Measurements from ENCODE around the gene PPT2. TPM values are rescaled to one million over a fixed set of nuclear protein-coding genes. Genes with fewer than 3 reads are reported as not detected.

PPT2 gene
- total and polyA plus RNA-seq, 2 of the 13 experiments (the other 11 are each of a cell fraction or from before 2014, with no cell fraction given) = 39.2 to 61.8 TPM

DNA sequence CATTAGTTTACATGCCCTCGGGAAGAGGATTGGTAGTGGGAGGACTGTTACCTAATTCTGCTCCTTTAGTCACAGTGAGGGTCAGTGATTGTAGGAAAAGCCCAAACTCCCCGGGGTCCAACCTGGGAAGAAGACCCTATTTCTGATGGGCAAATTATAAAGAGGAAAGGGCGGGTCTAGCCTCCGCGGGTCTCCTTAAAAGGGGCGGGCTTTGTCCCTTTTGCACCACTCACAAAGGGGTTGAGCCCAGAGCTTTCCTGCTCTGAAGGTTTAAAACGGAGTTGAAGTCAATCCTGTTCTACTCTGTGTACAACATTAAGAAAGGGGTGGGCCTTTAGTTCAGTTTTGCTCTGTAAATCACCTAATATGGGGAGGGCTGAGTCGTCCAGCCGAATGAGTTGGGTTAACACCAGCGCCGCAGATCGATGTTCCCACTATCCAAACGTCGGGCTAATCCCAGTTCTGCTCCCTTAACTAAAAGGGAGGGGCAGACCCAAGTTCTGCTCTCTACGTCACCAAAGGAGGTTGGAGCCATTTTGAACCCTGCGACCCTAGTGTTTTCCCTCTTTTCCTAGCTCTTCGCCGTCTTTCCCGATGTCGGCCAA is 23.3 kb downstream of the PPT2 start (continued):
- TF ChIP-seq, protein P1, sequence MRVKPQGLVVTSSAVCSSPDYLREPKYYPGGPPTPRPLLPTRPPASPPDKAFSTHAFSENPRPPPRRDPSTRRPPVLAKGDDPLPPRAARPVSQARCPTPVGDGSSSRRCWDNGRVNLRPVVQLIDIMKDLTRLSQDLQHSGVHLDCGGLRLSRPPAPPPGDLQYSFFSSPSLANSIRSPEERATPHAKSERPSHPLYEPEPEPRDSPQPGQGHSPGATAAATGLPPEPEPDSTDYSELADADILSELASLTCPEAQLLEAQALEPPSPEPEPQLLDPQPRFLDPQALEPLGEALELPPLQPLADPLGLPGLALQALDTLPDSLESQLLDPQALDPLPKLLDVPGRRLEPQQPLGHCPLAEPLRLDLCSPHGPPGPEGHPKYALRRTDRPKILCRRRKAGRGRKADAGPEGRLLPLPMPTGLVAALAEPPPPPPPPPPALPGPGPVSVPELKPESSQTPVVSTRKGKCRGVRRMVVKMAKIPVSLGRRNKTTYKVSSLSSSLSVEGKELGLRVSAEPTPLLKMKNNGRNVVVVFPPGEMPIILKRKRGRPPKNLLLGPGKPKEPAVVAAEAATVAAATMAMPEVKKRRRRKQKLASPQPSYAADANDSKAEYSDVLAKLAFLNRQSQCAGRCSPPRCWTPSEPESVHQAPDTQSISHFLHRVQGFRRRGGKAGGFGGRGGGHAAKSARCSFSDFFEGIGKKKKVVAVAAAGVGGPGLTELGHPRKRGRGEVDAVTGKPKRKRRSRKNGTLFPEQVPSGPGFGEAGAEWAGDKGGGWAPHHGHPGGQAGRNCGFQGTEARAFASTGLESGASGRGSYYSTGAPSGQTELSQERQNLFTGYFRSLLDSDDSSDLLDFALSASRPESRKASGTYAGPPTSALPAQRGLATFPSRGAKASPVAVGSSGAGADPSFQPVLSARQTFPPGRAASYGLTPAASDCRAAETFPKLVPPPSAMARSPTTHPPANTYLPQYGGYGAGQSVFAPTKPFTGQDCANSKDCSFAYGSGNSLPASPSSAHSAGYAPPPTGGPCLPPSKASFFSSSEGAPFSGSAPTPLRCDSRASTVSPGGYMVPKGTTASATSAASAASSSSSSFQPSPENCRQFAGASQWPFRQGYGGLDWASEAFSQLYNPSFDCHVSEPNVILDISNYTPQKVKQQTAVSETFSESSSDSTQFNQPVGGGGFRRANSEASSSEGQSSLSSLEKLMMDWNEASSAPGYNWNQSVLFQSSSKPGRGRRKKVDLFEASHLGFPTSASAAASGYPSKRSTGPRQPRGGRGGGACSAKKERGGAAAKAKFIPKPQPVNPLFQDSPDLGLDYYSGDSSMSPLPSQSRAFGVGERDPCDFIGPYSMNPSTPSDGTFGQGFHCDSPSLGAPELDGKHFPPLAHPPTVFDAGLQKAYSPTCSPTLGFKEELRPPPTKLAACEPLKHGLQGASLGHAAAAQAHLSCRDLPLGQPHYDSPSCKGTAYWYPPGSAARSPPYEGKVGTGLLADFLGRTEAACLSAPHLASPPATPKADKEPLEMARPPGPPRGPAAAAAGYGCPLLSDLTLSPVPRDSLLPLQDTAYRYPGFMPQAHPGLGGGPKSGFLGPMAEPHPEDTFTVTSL (CRISPR knock-in tag; IDR thresholded peaks at IDR 0.05; ENCODE audit: borderline replicate concordance) = no peak
- TF ChIP-seq ZNF326 (CRISPR knock-in tag; IDR thresholded peaks at IDR 0.05; ENCODE audit: borderline replicate concordance) = no peak
- peak; percentile 48; the same call in 1 of the 2 replicates for TF ChIP-seq SIN3B (IDR thresholded peaks at IDR 0.05; ENCODE audit: low read length)
- TF ChIP-seq, protein P2, sequence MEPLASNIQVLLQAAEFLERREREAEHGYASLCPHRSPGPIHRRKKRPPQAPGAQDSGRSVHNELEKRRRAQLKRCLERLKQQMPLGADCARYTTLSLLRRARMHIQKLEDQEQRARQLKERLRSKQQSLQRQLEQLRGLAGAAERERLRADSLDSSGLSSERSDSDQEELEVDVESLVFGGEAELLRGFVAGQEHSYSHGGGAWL (CRISPR knock-in tag; IDR thresholded peaks at IDR 0.05) = no peak
- TF ChIP-seq CCDC6 (CRISPR knock-in tag; IDR thresholded peaks at IDR 0.05) = no peak; the same call in 1 of the 2 replicates
- no peak for TF ChIP-seq EHMT2 (IDR thresholded peaks at IDR 0.05; ENCODE audit: borderline replicate concordance, low read depth, low read length)
- no peak for TF ChIP-seq ZNF644 (CRISPR knock-in tag; IDR thresholded peaks at IDR 0.05; ENCODE audit: low read depth)
- TF ChIP-seq NKX3-1 (CRISPR knock-in tag; IDR thresholded peaks at IDR 0.05) = no peak
- no peak for TF ChIP-seq ZNF547 (CRISPR knock-in tag; IDR thresholded peaks at IDR 0.05)
- TF ChIP-seq, protein P3, sequence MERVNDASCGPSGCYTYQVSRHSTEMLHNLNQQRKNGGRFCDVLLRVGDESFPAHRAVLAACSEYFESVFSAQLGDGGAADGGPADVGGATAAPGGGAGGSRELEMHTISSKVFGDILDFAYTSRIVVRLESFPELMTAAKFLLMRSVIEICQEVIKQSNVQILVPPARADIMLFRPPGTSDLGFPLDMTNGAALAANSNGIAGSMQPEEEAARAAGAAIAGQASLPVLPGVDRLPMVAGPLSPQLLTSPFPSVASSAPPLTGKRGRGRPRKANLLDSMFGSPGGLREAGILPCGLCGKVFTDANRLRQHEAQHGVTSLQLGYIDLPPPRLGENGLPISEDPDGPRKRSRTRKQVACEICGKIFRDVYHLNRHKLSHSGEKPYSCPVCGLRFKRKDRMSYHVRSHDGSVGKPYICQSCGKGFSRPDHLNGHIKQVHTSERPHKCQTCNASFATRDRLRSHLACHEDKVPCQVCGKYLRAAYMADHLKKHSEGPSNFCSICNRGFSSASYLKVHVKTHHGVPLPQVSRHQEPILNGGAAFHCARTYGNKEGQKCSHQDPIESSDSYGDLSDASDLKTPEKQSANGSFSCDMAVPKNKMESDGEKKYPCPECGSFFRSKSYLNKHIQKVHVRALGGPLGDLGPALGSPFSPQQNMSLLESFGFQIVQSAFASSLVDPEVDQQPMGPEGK (CRISPR knock-in tag; IDR thresholded peaks at IDR 0.05) = 0 out of 2 replicates have a peak, but pooled peaks have one; percentile 6
- no peak for TF ChIP-seq SOX6 (IDR thresholded peaks at IDR 0.05)
- TF ChIP-seq SOX6 (CRISPR knock-in tag; IDR thresholded peaks at IDR 0.05) = no peak
- TF ChIP-seq DNMT3B (CRISPR knock-in tag; conservative IDR thresholded peaks at IDR 0.05) = no peak
- no peak for TF ChIP-seq ZNF512 (CRISPR knock-in tag; IDR thresholded peaks at IDR 0.05)
- no peak for TF ChIP-seq REL (CRISPR knock-in tag; conservative IDR thresholded peaks at IDR 0.05)
- TF ChIP-seq, protein P4, sequence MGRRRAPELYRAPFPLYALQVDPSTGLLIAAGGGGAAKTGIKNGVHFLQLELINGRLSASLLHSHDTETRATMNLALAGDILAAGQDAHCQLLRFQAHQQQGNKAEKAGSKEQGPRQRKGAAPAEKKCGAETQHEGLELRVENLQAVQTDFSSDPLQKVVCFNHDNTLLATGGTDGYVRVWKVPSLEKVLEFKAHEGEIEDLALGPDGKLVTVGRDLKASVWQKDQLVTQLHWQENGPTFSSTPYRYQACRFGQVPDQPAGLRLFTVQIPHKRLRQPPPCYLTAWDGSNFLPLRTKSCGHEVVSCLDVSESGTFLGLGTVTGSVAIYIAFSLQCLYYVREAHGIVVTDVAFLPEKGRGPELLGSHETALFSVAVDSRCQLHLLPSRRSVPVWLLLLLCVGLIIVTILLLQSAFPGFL (CRISPR knock-in tag; IDR thresholded peaks at IDR 0.05) = no peak
- TF ChIP-seq NFYC (CRISPR knock-in tag; IDR thresholded peaks at IDR 0.05) = no peak
- no peak for TF ChIP-seq GPN1 (CRISPR knock-in tag; IDR thresholded peaks at IDR 0.05; ENCODE audit: borderline replicate concordance)
